ENCODE results near the gene ZNF593.

The ZNF593 gene

DNA sequence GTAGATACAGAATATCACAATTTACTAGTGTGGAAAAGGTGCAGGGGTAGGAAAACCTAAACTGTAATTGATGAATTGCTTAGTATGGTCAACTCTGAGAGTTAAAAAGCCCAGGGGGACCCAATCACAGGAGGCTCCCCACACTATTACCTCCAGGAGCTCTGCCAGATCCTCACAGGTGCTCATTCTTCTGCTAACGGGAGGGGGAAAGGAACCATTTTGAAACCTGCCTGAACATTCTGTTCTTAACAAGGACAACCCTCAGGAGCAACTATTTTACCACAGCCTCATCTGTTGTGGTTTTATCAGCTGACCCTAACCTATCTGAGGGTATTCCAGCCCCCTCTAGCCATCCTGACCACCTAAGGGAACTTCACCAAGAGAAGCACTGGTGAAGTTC lies 39.0 kb upstream of the ZNF593 start:
- Histone ChIP-seq H3K27me3 (ENCODE audit: control insufficient read depth in 1 of 2, insufficient read depth in 2 of 2, low read length in 2 of 2) (no peaks in the 10 kb centered on the region), H3K27ac (ENCODE audit: low read depth, low read length) (no peak overlapping the region), H3K9me3 (ENCODE audit: low read length) (no peaks in the 10 kb centered on the region), H3K4me3 (ENCODE audit: low read depth in 1 of 2, low read length in 2 of 2) (no peak overlapping the region), H3K9ac (ENCODE audit: low read length) (no peak overlapping the region), H3K36me3 (ENCODE audit: insufficient read depth, low read length) (no peaks in the 10 kb centered on the region), H3K4me1 (ENCODE audit: insufficient read depth, low read length) (peaks cover 10% of the 10 kb centered on the region)

DNA sequence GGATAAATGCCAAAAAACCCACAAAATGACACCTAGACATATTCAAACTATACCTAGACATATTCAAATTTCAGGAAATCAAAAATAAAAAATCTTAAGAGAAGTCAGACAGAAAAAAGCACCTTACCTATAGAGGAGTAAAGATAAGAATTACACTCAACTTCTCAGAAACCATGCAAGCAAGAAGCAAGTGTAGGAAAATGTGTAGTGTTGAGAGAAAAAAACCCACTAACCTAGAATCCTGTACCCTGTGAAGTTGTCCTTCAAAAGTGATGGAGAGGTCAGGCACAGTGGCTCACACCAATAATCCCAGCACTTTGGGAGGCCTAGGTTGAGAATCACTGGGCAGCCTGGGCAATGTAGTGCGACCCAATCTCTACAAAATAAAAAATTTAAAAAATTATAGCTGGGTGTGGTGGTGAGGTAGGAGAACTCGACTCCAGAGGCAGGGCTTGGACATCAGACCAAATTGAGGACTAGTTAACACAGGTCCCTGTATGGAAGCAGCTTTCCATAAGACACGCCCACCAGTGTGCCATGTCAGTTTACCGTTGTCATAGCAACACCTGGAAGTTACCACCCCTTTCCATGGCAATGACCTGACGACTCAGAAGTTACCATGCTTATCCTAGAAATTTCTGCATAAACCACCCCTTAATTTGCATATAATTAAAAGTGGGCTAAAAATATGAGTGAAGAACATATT lies 37.4 kb upstream of the ZNF593 start:
- H3K9me3 ChIP-seq (ENCODE audit: low read length), result no peaks in the 10 kb centered on the region
- no peak overlapping the region for H3K4me3 ChIP-seq (ENCODE audit: low read depth in 1 of 2, low read length in 2 of 2)
- H3K36me3 ChIP-seq (ENCODE audit: insufficient read depth, low read length), result no peaks in the 10 kb centered on the region
- H3K27ac ChIP-seq (ENCODE audit: low read depth, low read length), result no peak overlapping the region
- H3K27me3 ChIP-seq (ENCODE audit: control insufficient read depth in 1 of 2, insufficient read depth in 2 of 2, low read length in 2 of 2), result no peaks in the 10 kb centered on the region
- H3K4me1 ChIP-seq (ENCODE audit: insufficient read depth, low read length), result peaks cover 10% of the 10 kb centered on the region
- no peak overlapping the region for H3K9ac ChIP-seq (ENCODE audit: low read length)

DNA sequence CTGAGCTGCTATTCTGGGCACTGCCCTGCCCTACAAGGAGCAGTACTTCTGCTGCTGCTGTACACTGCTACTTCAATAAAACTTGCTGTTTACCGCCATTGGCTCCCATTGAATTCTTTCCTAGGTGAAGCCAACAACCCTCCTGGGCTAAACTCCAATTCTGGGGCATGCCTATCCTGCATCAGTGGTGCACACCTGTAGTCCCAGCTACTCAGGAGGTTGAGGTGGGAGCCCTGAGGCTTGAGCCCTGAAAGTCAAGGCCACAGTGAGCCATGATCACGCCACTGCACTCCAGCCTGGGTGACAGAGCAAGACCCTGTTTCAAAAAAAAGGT lies 36.9 kb upstream of the ZNF593 start:
- H3K9ac ChIP-seq (ENCODE audit: low read length), result no peak overlapping the region
- H3K9me3 ChIP-seq (ENCODE audit: low read length), result no peaks in the 10 kb centered on the region
- H3K27me3 ChIP-seq (ENCODE audit: control insufficient read depth in 1 of 2, insufficient read depth in 2 of 2, low read length in 2 of 2), result no peaks in the 10 kb centered on the region
- no peak overlapping the region for H3K4me3 ChIP-seq (ENCODE audit: low read depth in 1 of 2, low read length in 2 of 2)
- H3K4me1 ChIP-seq (ENCODE audit: insufficient read depth, low read length), result peaks cover 5% of the 10 kb centered on the region
- no peak overlapping the region for H3K27ac ChIP-seq (ENCODE audit: low read depth, low read length)
- no peaks in the 10 kb centered on the region for H3K36me3 ChIP-seq (ENCODE audit: insufficient read depth, low read length)

DNA sequence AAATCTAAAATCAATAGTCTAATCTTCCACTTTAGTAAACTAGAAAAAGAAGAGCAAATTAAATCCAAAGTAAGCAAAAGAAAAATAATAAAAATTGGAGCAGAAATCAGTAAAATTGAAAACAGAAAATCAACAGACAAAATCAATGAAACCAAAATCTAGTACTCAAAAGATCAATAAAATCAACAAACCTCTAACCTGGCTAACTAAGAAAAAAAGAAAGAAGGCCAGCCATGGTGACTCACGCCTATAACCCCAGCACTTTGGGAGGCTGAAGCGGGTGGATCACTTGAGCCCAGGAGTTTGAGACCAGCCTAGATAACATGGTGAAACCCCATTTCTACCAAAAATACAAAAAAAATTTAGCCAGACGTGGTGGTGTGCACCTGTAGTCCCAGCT lies 35.2 kb upstream of the ZNF593 start:
- H3K9ac ChIP-seq (ENCODE audit: low read length), result no peak overlapping the region

DNA sequence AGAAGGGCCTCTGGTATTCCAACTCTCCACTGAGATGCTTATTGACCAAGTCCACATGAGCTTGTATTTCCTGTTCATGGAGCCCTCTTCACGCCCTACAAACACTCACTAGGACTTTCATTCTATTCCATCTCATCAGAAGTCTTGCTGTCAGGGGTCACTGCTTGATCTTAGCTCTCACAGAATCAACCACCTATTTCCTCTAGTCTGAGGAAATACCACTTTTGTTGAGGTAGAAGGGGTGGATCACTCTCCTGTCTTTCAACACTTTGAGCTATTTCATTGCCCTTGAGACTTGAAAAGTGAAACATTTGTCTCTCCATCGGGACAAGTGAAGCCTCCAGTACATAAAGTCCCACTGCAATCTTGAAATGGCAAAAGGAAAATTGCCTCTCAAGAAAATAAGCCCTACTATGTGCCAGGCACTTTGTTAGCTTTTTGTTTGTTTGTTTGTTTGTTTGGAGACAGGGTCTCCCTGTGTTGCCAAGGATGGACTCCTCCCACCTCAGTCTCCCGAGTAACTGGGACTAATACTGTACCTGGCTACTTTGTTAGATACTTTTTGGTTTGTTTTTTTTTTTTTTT lies 30.6 kb upstream of the ZNF593 start:
- Histone ChIP-seq H3K4me3 (ENCODE audit: low read depth in 1 of 2, low read length in 2 of 2) (no peak overlapping the region), H3K36me3 (ENCODE audit: insufficient read depth, low read length) (no peaks in the 10 kb centered on the region), H3K9ac (ENCODE audit: low read length) (no peak overlapping the region), H3K27ac (ENCODE audit: low read depth, low read length) (no peak overlapping the region), H3K9me3 (ENCODE audit: low read length) (no peaks in the 10 kb centered on the region), H3K4me1 (ENCODE audit: insufficient read depth, low read length) (no peaks in the 10 kb centered on the region), H3K27me3 (ENCODE audit: control insufficient read depth in 1 of 2, insufficient read depth in 2 of 2, low read length in 2 of 2) (no peaks in the 10 kb centered on the region)

More for the DNA sequence above, 35.2 kb upstream of the ZNF593 start:
- Histone ChIP-seq H3K27me3 (ENCODE audit: control insufficient read depth in 1 of 2, insufficient read depth in 2 of 2, low read length in 2 of 2) (no peaks in the 10 kb centered on the region), H3K4me3 (ENCODE audit: low read depth in 1 of 2, low read length in 2 of 2) (no peak overlapping the region), H3K4me1 (ENCODE audit: insufficient read depth, low read length) (no peaks in the 10 kb centered on the region), H3K9me3 (ENCODE audit: low read length) (no peaks in the 10 kb centered on the region), H3K27ac (ENCODE audit: low read depth, low read length) (no peak overlapping the region), H3K36me3 (ENCODE audit: insufficient read depth, low read length) (no peaks in the 10 kb centered on the region)

DNA sequence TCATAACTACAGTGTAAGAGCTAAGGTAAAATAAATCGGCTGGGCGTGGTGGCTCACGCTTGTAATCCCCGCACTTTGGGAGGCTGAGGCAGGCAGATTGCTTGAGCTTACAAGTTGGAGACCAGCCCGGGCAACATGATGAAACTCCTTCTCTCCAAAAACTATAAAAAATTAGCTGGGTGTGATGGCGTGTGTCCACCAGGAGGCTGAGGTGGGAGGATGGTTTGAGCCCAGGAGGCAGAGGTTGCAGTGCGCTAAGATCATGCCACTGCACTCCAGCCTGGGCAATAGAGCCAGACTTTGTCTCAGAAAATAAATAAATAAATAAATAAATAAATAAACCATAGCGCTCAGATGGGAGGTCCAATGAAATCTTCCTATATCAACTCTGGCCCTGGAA lies 27.5 kb upstream of the ZNF593 start:
- Histone ChIP-seq H3K27ac (ENCODE audit: low read depth, low read length) (no peak overlapping the region), H3K27me3 (ENCODE audit: control insufficient read depth in 1 of 2, insufficient read depth in 2 of 2, low read length in 2 of 2) (no peaks in the 10 kb centered on the region), H3K4me1 (ENCODE audit: insufficient read depth, low read length) (no peaks in the 10 kb centered on the region), H3K9ac (ENCODE audit: low read length) (no peak overlapping the region), H3K4me3 (ENCODE audit: low read depth in 1 of 2, low read length in 2 of 2) (no peak overlapping the region), H3K36me3 (ENCODE audit: insufficient read depth, low read length) (no peaks in the 10 kb centered on the region), H3K9me3 (ENCODE audit: low read length) (no peaks in the 10 kb centered on the region)

DNA sequence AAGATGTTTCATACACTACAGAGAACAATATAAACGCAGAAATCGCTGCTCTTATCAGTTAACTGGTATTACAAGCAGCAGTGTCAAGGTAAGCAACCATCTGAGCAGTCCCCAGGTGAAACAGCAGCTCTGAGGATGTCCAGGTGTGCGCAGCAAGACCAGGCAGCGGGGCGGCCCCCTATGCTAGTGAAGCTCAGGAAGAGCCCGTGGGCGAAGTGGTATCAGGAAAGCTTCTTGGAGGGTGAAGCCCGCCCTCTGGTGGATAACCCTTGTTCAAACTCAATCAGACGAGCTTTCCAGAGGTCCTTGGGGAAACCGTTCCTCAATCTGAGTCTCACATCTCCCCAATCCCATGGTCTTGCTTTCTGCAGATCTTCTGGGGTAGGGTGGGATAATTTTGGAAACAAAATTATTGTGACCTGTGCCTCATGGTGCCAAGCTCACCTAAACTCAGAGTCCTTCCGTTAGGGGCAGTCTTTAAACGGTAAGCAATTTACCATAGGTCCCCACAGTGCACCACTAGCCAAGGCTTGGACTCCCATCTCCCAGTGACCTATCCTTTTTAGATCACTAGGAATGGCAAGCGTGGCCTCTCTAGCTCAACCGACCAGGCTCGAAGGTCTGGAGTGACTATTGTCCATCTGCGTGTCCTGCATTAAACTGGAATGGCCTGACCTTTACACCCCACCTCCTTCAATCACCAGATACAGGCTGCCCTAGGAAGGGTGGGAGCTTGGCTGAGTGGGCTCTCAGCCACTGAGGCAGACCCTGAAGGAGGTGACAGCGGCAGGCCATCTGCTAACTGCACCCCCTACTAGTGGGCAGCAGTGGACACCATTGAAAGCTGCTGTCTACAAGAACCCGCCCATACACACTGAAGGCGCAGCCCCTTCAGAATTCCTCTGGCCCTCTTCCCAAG lies 24.4 kb upstream of the ZNF593 start:
- H3K27me3 ChIP-seq (ENCODE audit: control insufficient read depth in 1 of 2, insufficient read depth in 2 of 2, low read length in 2 of 2), result no peaks in the 10 kb centered on the region
- H3K9me3 ChIP-seq (ENCODE audit: low read length), result no peaks in the 10 kb centered on the region
- H3K4me1 ChIP-seq (ENCODE audit: insufficient read depth, low read length), result no peaks in the 10 kb centered on the region
- H3K27ac ChIP-seq (ENCODE audit: low read depth, low read length), result no peak overlapping the region
- no peak overlapping the region for H3K9ac ChIP-seq (ENCODE audit: low read length)
- H3K4me3 ChIP-seq (ENCODE audit: low read depth in 1 of 2, low read length in 2 of 2), result no peak overlapping the region
- H3K36me3 ChIP-seq (ENCODE audit: insufficient read depth, low read length), result no peaks in the 10 kb centered on the region

DNA sequence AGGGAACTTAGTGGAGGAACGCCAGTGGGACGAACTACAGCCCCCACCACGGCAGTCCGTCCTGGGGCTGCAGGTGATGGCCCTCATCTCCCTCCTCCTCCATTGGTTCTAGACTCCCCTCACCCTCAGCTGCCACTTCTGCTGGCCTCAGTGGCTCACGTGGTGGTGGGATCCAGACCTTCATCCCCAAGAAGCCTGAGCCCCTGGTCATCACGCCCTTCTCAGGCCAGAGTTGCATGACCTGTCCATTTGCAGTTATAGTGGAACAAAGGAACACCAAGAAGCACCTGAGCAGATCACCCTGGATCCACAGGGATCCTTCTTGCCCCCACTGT lies 23.8 kb upstream of the ZNF593 start:
- Histone ChIP-seq H3K4me3 (ENCODE audit: low read depth in 1 of 2, low read length in 2 of 2) (no peak overlapping the region), H3K27ac (ENCODE audit: low read depth, low read length) (no peak overlapping the region), H3K36me3 (ENCODE audit: insufficient read depth, low read length) (no peaks in the 10 kb centered on the region), H3K9ac (ENCODE audit: low read length) (no peak overlapping the region), H3K9me3 (ENCODE audit: low read length) (no peaks in the 10 kb centered on the region), H3K4me1 (ENCODE audit: insufficient read depth, low read length) (no peaks in the 10 kb centered on the region), H3K27me3 (ENCODE audit: control insufficient read depth in 1 of 2, insufficient read depth in 2 of 2, low read length in 2 of 2) (no peaks in the 10 kb centered on the region)

DNA sequence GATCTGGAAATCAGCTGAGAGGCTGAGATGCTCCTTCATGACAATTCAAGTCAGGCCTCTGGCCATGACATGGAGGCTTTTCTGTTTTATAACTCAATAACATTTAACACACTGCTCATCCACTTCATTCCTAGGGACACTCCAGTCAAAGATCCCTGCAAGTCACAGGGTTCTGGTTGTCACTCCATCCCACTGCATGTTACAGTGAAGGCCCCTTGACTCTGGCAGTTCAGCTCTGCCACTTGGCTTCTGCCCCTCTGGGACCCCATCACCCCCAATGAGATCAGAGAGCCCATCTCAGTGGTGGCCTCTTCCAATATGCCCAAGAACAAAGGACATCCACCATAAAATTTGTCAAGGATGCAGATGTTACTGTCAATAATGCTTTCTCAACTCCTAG lies 20.8 kb upstream of the ZNF593 start:
- H3K36me3 ChIP-seq (ENCODE audit: insufficient read depth, low read length), result no peaks in the 10 kb centered on the region
- no peaks in the 10 kb centered on the region for H3K4me1 ChIP-seq (ENCODE audit: insufficient read depth, low read length)
- H3K9me3 ChIP-seq (ENCODE audit: low read length), result no peaks in the 10 kb centered on the region
- H3K27ac ChIP-seq (ENCODE audit: low read depth, low read length), result no peak overlapping the region
- no peak overlapping the region for H3K9ac ChIP-seq (ENCODE audit: low read length)
- no peak overlapping the region for H3K4me3 ChIP-seq (ENCODE audit: low read depth in 1 of 2, low read length in 2 of 2)
- no peaks in the 10 kb centered on the region for H3K27me3 ChIP-seq (ENCODE audit: control insufficient read depth in 1 of 2, insufficient read depth in 2 of 2, low read length in 2 of 2)

DNA sequence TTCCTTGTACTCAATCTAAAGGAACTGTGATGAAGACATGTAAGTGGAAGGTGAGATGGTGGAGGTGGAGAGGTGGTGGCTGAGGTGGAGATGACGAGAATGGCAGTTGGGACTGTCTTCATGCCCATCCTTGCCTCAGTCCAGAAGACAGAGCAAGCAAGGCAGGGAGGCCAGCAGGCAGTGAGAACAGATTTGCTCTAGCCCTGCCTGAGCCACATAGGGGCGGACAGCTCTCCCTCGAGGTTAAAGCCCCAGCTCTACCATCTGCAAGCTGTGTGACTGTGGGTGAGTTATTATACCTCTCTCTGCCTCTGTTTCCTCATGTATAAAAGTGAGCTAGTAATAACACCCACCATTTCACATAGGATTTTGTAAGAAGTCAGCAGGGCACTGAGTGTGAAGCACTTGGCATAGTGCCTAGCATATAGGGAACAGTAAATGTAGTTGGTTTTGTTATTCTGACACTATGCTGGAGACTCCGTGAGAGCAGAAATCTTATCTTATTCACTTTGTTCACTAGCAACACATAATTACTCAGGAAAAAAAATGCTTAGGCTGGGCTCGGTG lies 15.7 kb upstream of the ZNF593 start:
- Histone ChIP-seq H3K9me3 (ENCODE audit: low read length) (no peaks in the 10 kb centered on the region), H3K27me3 (ENCODE audit: control insufficient read depth in 1 of 2, insufficient read depth in 2 of 2, low read length in 2 of 2) (peaks cover 5 to 19% of the 10 kb centered on the region in 2 donors), H3K27ac (ENCODE audit: low read depth, low read length) (no peak overlapping the region)

DNA sequence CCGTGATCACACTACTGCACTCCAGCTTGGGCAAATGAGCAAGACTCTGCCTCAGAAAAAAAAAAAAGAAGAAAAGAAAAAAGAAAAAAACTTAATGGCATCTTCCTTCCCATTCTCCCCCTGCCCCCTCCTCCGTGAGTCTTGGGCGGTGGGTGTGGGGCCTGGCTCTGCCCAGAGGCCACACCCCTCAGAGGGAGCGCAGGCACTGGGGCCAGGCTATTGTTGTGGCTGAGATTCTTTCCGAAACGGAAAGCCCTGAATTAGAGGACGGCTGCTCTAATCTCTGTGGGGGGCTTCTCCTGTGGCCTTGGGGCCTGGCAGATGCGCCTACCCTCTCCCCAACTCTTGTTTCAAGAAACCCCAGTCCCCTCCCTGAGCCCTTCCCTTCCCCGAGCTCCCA lies 15.0 kb upstream of the ZNF593 start:
- Histone ChIP-seq H3K4me3 (ENCODE audit: low read depth in 1 of 2, low read length in 2 of 2) (no peak overlapping the region), H3K27me3 (ENCODE audit: control insufficient read depth in 1 of 2, insufficient read depth in 2 of 2, low read length in 2 of 2) (peaks cover 5 to 23% of the 10 kb centered on the region in 2 donors), H3K27ac (ENCODE audit: low read depth, low read length) (no peak overlapping the region), H3K9me3 (ENCODE audit: low read length) (no peaks in the 10 kb centered on the region), H3K4me1 (ENCODE audit: insufficient read depth, low read length) (no peaks in the 10 kb centered on the region), H3K36me3 (ENCODE audit: insufficient read depth, low read length) (no peaks in the 10 kb centered on the region), H3K9ac (ENCODE audit: low read length) (no peak overlapping the region)

More for the DNA sequence above, 15.7 kb upstream of the ZNF593 start:
- no peaks in the 10 kb centered on the region for H3K36me3 ChIP-seq (ENCODE audit: insufficient read depth, low read length)
- H3K4me1 ChIP-seq (ENCODE audit: insufficient read depth, low read length), result no peaks in the 10 kb centered on the region
- no peak overlapping the region for H3K4me3 ChIP-seq (ENCODE audit: low read depth in 1 of 2, low read length in 2 of 2)
- H3K9ac ChIP-seq (ENCODE audit: low read length), result no peak overlapping the region
